ENCODE results near the gene HSCB.
A peak's percentile ranks its signal among the peaks of the same experiment; 100 is the strongest.
"Not testable (repeated sequence)": the region's sequence is repeated elsewhere in the genome, so short reads cannot be mapped to it uniquely, and the experiment has no call there.

The HSCB gene

DNA sequence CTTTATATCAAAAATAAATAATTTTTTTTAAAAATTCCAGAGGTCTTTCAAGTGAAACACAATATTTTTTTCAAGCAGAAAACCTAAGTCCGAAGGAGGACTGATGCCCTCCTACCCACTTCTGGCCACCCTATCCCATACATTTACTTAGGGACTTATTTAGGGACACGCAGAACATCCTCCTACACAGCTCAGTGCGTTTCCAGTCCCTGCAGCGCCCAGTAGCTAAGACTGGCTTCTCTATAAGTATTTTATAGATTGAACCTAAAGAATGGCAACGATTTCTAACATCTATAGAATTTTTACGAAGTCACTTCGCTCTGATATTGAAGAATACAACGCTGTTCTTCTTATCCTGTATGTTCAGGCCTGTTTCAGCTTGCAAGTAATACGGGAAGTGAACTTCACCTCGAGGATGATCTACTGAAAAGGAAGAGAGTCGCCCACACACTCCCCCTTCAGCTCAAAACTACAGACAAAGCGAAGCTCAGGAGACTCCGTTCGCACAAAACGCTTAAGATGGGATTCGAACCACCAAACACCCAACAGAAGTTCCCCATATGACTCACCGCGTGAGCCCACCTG lies 547 bp upstream of the HSCB start:
- DNase-seq = peak in 1 of 2 experiments; percentile 11

DNA sequence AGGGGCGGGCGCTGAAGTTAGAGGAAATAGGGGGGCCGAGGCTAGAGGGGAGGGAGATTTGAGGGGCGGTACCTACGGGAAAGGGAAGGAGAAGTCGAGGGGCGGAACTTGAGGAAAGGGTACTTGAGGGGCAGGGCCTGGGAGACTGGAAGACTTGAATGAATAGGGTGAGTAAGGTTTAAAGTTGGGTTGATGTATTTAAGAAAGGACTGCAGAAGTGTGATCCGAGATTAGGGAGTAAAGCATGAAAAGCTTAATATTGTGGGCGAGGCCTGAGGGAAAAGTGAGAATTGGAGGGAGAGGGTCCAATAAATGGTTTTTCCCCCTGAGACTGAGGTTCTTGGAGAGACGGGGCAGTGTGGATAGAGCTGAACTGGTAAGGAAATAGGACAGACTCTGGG lies 723 bp downstream of the HSCB start:
- DNase-seq = no peak

DNA sequence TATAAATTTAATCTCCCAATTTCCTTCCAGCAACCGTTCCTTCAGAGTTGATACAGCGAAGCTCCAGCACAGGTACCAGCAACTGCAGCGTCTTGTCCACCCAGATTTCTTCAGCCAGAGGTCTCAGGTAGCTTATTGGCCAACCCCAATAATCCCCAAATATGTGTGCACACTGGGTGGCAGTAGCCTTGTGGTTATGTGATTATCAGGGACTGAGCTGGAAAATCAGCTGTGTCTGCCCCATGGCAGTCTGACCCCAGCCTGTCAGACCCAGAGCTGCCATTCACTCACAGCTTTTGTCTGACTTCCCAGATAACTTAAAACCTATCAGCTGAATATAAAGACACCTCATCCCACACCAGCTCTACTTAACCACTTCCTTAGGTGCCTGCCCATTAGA lies 2.0 kb downstream of the HSCB start:
- DNase-seq = no peak

DNA sequence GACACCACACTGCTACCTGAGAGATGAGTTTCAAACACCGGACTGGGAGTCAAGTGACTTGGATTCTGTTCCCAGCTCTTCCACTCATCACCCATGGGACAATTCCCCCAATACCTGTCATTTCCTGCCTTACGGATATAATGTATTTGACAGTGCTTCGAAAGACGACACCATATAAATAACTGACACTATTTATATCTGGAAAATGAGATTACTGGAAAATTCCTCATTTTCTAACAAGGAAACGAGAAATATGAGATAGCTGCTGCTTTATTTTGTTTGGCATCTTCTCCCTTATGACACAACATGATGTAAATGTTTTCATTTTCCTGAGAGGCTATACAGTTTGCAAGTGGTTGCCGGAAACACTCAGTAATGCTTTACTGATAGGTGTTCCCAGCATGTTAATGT lies 8.6 kb downstream of the HSCB start:
- DNase-seq = no peak

DNA sequence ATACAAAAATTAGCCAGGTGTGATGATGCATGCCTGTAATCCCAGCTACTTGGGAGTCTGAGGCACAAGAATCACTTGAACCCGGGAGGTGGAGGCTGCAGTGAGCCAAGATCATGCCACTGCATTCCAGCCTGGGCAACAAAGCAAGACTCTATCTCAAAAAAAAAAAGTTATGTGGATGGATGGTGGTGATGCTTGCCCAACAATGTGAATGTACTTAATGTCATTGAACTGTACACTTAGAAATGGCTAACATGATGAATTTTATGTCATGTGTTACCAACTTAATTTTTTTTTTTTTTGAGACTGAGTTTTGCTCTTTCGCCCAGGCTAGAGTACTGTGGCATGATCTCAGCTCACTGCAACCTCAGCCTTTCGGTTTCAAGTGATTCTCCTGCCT lies 12.7 kb downstream of the HSCB start:
- DNase-seq = not testable (repeated sequence)

DNA sequence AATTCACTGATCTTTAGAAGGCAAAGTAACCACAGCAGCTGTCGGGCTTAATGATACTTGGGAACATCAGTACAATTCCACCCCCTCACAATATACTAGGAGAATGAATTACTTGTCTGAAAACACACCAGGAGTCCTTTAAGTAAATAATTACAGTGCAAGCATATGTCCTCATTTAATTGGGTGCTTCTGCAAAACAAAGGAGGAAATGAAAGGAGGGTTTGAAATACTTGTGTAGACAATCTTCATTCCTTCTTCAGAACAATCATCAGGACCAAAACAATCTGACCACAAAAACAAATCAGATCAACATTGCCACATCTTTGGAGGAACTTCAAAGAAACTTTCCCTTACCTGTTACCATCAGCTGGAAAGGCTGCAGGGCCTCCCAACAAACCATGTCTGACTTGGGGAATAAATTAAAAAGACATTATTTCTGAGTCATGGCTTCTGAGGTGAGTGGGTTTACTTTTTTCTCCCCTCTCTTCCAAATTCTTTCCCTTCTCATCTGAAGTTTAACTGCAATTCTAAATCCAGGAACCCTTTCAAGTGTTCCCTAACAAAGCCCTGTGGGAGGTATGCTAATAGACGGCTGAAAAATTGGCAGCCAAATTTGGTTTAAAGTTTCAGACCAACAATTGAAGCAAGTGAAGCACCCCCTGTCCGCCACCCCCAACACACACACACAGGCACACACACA lies 18.2 kb downstream of the HSCB start:
- DNase-seq = no peak

DNA sequence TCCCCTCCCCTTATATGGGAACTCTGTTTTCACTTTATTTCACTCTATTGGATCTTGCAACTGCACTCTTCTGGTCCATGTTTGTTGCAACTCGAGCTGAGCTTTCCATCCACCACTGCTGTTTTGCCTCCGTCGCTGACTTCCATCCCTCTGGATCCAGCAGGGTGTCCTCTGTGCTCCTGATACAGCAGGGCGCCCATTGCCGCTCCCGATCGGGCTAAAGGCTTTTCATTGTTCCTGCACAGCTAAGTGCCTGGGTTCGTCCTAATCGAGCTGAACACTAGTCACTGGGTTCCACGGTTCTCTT lies 19.6 kb downstream of the HSCB start:
- DNase-seq = no peak

DNA sequence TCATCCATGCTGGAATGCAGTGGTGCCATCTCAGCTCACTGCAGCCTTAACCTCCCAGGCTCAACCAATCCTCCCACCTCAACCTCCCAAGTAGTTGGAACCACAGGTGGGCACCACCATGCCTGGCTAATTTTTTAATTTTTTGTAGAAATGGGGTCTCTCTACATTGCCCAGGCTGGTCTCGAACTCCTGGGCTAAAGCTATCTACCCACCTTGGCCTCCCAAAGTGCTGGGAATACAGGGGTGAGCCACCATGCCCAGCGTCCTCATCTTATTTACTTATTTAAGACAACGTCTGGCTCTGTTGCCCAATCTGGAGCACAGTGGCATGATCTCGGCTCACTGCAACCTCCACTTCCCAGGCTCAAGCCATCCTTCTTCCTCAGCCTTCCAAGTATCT lies 20.2 kb downstream of the HSCB start:
- DNase-seq = not testable (repeated sequence)

DNA sequence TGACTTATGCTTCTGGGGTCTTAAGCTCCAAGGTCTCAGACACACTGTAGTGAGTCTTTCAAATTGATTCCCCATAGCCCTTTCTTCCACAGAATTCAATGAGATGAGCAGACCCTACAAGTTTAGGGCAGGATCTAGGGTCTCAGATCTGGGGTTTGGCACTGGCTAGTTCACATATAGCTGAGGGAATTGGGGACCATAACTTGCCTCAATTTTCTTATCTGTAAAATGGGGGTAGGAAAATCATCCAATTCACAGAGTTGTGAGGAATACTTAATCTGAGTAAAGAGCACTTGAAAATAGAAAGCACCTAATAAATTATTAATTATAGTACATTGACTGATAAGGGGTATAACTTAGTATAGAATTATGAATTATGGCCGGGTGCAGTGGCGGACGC lies 24.8 kb downstream of the HSCB start:
- no peak for DNase-seq

DNA sequence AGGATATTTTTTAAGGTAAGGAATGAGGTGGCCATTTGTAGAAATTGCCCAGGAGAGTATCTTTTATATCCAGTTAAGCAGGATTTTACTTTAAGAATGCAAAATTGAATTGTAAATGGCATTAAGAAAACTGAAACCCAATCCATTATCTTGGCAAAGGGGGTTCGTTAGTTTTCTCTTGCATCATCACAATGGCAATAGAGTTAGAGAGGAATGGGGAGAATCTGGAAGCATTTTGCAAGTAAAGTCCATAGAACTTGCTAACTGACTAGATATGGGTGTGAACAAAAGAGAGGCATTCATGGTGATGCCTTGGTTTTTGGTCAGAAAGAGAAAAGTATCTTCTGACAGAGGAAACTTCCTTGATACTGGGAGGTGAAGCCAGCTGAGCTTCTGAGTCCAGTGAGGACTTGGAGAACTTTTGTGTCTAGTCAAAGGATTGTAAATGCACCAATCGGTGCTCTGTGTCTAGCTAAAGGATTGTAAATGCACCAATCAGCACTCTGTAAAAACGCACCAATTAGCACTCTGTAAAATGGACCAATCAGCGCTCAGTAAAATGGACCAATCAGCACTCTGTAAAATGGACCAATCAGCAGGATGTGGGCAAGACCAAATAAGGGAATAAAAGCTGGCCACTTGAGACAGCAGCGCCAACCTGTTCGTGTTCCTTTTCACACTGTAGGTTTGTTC lies 27.0 kb downstream of the HSCB start:
- DNase-seq = no peak

DNA sequence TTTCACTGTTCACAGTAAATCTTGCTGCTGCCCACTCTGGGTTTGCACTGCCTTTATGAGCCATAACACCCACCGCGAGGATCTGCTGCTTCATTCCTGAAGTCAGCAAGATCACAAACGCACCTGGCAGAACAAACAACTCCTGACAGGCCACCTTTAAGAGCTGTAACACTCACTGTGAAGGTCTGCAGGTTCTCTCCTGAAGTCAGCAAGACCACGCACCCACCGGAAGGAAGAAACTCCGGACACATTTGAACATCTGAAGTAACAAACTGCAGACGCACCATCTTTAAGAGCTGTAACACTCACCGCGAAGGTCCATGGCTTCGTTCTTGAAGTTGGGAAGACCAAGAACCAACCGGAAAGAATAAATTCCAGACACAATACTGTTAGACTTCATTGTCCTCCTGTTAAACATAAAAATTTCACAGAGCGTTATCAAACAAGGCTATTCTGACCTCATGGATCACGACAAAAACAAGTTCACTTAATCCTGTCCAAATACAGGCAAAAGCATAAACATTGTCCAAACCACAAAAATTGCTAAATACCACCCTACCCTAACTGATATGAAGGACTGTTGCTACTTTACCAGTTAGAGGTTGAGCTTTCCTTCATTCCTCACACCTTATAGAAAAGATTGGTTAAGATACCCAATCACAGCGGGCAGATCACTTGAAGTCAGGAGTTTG lies 27.7 kb downstream of the HSCB start:
- DNase-seq = no peak

DNA sequence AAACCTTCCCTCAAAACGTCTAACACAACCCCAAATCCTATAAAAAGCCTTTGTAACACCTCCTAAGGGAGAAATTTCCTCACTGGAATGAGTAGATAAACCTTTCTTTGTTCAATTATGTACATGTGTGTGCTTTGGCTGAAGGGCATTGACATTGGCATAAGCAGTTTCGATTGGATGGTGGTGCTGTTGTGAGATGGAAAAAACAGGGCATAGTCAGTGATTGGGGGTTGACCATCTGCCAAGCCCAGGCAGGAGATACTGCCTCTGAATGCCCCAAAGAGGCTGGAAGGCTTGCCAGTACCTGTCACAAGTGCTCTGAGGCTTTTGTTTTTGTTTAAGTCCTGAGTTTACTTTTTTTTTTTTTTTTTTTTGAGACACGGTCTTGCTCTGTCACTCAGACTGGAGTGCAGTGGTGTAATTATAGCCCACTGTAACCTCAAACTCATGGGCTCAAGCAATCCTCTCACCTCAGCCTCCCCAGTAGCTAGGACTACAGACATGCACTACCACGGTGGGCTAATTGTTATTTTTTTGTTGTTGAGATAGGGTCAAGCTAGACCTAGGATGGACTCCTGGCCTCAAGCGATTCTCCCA lies 29.5 kb downstream of the HSCB start:
- no peak for DNase-seq

DNA sequence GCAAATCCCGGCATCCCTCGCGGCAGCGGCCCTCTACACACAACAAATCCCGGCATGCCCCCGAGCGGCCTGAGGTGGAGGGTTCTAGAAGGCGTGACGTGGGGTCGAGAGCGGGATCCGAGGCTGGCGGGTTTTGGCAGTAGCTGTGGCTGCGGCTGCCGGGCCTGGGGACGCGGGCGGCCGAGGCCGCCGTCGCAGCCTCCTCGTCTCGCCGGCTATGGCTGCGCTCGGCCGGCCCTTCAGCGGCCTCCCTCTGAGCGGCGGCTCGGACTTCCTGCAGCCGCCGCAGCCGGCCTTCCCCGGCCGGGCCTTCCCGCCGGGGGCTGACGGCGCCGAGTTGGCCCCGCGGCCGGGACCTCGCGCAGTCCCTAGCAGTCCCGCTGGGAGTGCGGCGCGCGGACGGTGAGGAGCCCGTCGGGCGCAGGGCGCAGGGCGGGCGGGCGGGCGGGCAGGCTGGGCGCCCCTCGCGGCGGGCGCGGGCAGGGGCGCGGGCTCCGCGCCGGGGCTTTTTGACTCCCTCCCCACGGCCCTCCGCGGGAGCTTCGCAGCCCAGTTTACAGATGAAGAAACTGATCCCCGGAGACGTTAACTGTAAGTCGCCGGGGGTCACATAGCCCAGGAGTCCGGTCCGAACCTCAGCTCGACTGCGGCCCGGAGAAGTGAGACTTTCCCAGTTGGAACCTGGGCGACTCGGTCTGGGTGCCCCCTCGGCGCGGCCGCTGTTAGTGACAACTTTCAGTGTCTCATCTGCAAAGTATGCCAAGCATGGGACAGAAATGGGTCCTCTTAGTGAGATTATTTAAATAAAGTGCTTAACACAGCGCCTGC lies 31.0 kb downstream of the HSCB start, which contains the start of gene CCDC117:
TSS of gene CCDC117 (plus strand) at position 63 of the 828 bp plus-strand sequence. CDS start at position 218, 155 bp downstream.
- DNase-seq = peak; percentile 79 to 92

DNA sequence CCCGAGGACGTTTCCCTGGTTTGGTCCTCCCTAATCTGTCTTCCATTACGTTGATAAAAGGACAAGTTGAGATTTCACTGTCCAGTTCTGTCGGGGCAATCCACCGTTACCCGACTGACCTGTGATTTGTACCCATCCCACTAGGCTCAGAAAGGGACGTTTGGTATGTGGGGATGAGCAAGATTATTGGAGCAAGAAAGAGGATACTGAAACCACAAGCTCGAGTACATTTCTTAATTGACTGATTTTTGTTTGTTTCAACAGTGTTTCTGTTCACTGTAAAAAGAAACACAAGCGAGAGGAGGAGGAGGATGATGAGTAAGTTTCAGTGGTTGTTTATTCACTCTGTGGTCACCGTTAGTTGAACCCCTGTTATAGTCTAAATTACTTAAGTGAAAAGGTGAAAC lies 31.6 kb downstream of the HSCB start:
- no peak for DNase-seq

DNA sequence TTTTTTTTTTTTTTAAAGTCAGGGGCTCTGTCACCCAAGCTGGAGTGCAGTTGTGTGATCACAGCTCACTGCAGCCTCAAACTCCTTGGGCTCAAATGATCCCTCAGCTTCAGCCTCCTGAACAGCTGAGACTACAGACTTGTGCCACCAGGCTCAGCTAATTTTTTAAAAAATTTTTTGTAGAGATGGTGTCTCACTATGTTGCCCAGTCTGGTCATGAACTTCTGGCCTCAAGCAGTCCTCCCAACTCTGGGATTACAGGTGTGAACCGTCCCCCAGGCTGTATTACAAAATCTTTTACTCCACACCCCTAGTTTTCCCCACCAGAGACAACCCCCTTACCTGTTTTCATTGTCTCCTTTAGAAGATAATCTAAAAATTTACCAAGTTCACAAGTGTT lies 32.5 kb downstream of the HSCB start:
- no peak for DNase-seq

DNA sequence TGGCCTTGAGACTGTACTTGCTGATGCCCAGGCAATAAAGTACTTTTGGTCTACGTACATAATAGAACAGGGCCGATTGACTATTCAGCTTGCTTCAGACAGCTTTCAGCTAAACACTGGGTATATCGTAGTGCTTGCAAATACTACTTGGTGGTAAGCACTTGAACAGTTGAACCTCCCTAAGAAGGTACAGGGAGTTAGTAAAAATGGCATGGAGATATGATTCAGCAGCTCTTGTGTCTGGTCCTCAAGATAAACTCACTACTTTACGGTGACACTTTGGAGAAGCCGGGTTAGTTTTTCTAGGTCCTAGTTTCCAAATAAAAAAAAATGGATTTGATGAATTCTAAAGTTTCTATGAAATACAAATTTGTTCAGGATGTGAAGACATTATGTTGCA lies 38.0 kb downstream of the HSCB start:
- DNase-seq = no peak

DNA sequence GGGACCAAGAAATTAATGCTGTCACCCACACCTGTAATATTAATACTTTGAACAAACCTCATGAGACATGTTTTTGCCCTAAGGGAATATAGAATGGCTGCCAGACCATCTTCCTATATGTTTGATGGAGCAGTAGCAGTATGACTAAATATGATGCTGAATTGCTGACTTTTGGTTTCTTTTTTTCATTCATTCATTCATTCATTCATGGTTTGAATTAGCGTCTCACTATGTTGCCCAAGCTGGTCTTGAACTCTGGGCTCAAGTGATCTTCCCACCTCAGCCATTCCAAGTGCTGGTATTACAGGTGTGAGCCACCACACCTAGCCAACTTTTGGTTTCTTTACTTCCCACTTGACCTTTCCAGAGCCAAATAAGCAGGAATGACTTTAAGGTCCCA lies 38.5 kb downstream of the HSCB start:
- no peak for DNase-seq

DNA sequence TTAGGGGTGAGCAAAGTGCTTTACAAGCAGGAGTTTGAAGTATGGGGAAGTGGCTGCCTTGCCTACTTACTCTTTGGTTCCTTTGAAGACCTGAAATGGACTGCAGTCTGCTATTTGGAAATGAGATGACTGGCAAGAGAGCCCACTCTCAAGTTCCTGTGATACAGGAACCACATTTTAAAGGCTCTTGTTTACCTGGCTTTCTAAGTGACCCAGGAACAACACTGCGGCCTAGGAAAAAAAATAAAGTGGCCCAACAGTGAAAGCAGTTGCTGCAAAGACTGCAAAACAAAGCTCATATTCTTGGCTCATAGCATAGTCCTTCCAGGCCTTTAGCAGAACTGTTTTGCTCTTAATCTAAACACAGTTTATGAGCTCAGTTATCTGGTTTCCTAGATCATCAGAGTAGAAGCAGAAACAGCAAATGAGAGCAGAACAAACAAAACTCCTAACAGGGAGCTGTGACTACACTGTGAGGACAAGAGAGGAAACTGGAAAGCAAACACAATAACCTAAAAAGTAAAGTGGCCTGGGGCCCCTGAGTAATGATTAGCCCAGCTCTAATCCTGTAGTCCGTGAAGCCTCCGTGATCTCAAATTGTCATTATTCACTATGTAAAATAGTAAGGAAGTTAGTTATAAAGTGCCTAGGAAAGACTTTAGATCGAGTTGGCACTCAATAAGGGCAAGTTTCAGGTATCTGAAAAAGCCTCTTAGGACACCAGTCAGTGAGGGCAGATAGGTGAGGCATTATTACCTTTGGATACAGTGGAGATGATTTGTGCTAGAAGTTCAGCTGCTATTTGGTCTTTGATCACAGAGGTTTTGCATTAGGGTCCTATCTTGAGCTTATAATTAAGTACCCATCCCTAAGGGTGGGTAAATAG lies 42.2 kb downstream of the HSCB start:
- no peak for DNase-seq

DNA sequence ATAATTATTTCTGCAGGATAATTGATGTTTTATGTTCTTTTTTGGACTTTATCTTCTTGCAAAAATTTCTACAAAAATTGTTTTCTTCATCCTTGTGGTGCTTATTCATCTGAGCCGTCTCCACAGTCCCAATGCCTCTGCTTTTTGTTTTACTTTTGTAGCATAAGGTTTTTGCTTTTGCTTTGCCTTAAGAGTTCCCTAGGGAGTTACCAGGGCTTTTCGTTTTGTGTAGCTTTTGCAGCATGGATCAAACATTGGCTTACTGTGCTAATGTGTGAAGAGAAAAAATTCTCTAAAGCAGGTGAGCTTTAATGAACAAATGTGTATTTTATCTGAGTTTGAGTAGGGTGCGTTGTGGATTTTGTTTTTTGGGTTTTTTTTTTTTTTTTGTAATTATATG lies 46.8 kb downstream of the HSCB start:
- no peak for DNase-seq

DNA sequence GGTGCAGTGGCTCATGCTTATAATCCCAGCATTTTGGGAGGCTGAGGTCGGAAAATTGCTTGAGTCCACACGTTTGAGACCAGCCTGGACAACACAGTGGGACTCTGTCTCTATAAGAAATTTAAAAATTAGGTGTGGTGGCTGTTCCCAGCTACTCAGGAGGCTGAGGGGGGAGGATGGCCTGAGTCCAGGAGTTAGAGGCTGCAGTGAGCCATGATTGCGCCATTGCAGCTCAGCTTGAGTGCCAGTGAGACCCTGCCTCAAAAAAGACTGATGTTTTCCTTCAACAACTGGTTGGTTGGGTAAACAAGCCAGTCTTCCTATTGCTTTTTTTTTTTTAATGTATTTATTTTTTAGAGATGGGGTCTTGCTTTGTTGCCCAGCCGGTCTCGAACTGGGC lies 49.3 kb downstream of the HSCB start:
- DNase-seq = no peak

DNA sequence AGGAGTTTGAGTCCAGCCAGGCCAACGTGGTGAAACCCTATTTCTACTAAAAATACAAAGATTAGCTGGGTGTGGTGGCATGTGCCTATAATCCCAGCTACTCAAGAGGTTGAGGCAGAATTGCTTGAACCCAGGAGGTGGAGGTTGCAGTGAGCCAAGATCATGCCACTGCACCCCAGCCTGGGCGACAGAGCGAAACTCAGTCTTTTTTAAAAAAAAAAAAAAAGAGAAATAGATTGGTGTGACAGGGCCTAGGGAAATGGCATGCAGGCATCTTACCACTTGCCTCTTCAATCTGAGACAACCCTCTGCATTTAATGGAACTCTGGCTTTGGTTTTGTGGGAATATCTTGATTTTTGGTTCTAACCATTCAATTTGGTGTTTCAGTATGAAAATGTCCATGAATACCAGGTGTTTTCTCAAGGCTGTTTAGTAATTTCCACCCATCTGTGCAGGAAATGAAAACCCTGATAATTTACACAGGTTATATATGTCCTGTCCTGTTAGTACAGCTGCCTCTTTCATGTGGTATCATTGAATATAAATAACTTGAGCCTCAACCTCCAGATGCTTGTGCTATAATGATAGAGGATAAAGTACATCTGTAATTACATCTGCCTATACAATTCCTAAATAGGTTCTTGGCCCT lies 50.1 kb downstream of the HSCB start:
- no peak for DNase-seq
